K562 (cell line): ENCODE results near the gene MYL12B. TPM values are rescaled to one million over a fixed set of nuclear protein-coding genes. Genes with fewer than 3 reads are reported as not detected.

Experiments
- CHAMP1 ChIP-seq: fragments of 450-650 bp; IDR thresholded peaks from 2 replicates; pipeline ENCODE4 v1.6.1; 2016; ENCODE audit warnings: mild to moderate bottlenecking
- CHD2 ChIP-seq: IDR thresholded peaks from 2 replicates; pipeline ENCODE4 v1.6.1; 2011; ENCODE audit warnings: low read depth, low read length
- E2F6 ChIP-seq, 2 experiments: IDR thresholded peaks; 2 replicates each; pipeline ENCODE4 v1.6.1; 2011; ENCODE audit warnings: borderline replicate concordance in 1 of 2, control low read depth in 1 of 2, low read depth in 1 of 2, low read length in 1 of 2, mild to moderate bottlenecking in 1 of 2, mixed read lengths in 1 of 2, moderate library complexity in 1 of 2; ENCODE audit not compliant: insufficient read depth in 1 of 2, insufficient read length in 1 of 2, poor library complexity in 1 of 2, severe bottlenecking in 1 of 2; ENCODE audit errors: extremely low read depth in 1 of 2
- EP300 ChIP-seq: IDR thresholded peaks from 2 replicates; pipeline ENCODE4 v1.6.1; 2012; ENCODE audit warnings: low read length, improper control_type of control experiment
- FOSL1 ChIP-seq: fragments of 200-800 bp; sonication (Bioruptor generic); conservative IDR thresholded peaks from 2 replicates; pipeline ENCODE4 v1.6.1; 2016; ENCODE audit warnings: missing genetic modification characterization, missing compliant biosample characterization
- HDAC2 ChIP-seq: fragments of 450-650 bp; IDR thresholded peaks from 2 replicates; pipeline ENCODE4 v1.6.1; 2016; ENCODE audit warnings: mild to moderate bottlenecking
- KAT2B ChIP-seq: IDR thresholded peaks from one replicate; pipeline ENCODE4 v1.6.1; 2012; ENCODE audit warnings: low read depth, mild to moderate bottlenecking, control low read depth, inconsistent platforms, low read length, moderate library complexity
- MBD1 ChIP-seq: fragments of 250-450 bp; sonication (Bioruptor Pico); IDR thresholded peaks from 2 replicates; pipeline ENCODE4 v1.8.0; 2022; ENCODE audit warnings: inconsistent platforms
- NCOA4 ChIP-seq: fragments of 450-650 bp; IDR thresholded peaks from 2 replicates; pipeline ENCODE4 v1.6.1; 2018; ENCODE audit warnings: mild to moderate bottlenecking; ENCODE audit not compliant: partially characterized antibody
- NFIX ChIP-seq: fragments of 250-450 bp; sonication (Bioruptor Pico); IDR thresholded peaks from 2 replicates; pipeline ENCODE4 v1.4.0; 2020; ENCODE audit warnings: low read depth, mild to moderate bottlenecking, moderate library complexity
- PRDM10 ChIP-seq: fragments of 450-650 bp; IDR thresholded peaks from 2 replicates; pipeline ENCODE4 v1.6.1; 2018; ENCODE audit not compliant: partially characterized antibody
- PRPF4 ChIP-seq: fragments of 200-400 bp; formaldehyde crosslinking; IDR thresholded peaks from one replicate; pipeline ENCODE4 v1.6.1; 2017; ENCODE audit warnings: low read length, low read depth, mild to moderate bottlenecking; ENCODE audit not compliant: insufficient read depth, poor library complexity, severe bottlenecking
- SPI1 ChIP-seq: IDR thresholded peaks from 2 replicates; pipeline ENCODE4 v1.6.1; 2011; ENCODE audit warnings: low read depth, low read length, control low read depth, borderline replicate concordance
- ZBTB12 ChIP-seq: fragments of 250-450 bp; sonication (Bioruptor Pico); IDR thresholded peaks from 2 replicates; pipeline ENCODE4 v1.4.0; 2020
- ZNF644 ChIP-seq: fragments of 200-800 bp; sonication (Bioruptor generic); IDR thresholded peaks from 2 replicates; pipeline ENCODE4 v1.6.1; 2016; ENCODE audit warnings: low read depth, missing genetic modification characterization, missing compliant biosample characterization
- ZNF717 ChIP-seq: fragments of 250-450 bp; sonication (Bioruptor Pico); IDR thresholded peaks from 2 replicates; pipeline ENCODE4 v1.5.0; 2021
- ZNF77 ChIP-seq: fragments of 250-450 bp; sonication (Bioruptor Pico); IDR thresholded peaks from 2 replicates; pipeline ENCODE4 v1.5.0; 2020
- polyA plus RNA-seq, 8 experiments: library from polyadenylated mRNA; depleted of rRNA in 4 of 8; stranded (reverse) in 5 of 8; unstranded in 3 of 8; fragments of >200 nt; fragmentation: Nextera tagmentation in 2 of 8; fragmentation: Illumina TruSeq in 1 of 8; extraction: Ambion mirVana in 2 of 8; extraction: Trizol in 1 of 8; gene quantifications; 2 replicates each; pipeline versions ENCODE4 v1.2.1 to v1.2.3, GENCODE V29; 2011 to 2014; ENCODE audit warnings: inconsistent platforms in 1 of 8, missing spikeins in 1 of 8
- total RNA-seq, 7 experiments: library from RNA; depleted of rRNA in 6 of 7; stranded (reverse); fragments of >200 nt in 6 of 7; fragmentation: Illumina TruSeq in 2 of 7; extraction: Trizol in 2 of 7; gene quantifications; 2 replicates each; pipeline versions ENCODE4 v1.2.1 to v1.2.3, GENCODE V29; 2011 to 2021; ENCODE audit warnings: low replicate concordance in 1 of 7

The MYL12B gene
- total and polyA plus RNA-seq, 9 of the 15 experiments (the other 6 are each of a cell fraction or from before 2014, with no cell fraction given), result 220 to 995 (median 463) TPM

- TF ChIP-seq FOSL1 (tag) (peak; percentile 37), PRDM10 (peak; percentile 100), NCOA4 (no peak), PRPF4 (no peak), ZNF77 (CRISPR knock-in tag) (no peak), KAT2B (no peak), SPI1 (peak; percentile 71), ZBTB12 (CRISPR knock-in tag) (no peak), CHD2 (no peak), HDAC2 (peak; percentile 69; the same call in 1 of the 2 replicates), EP300 (no peak), ZNF644 (tag) (0 out of 2 replicates have a peak, but pooled peaks have one; percentile 74), ZNF717 (CRISPR knock-in tag) (no peak), NFIX (CRISPR knock-in tag) (no peak), E2F6 (IDR thresholded peaks at IDR 0.05; ENCODE audit: borderline replicate concordance in 1 of 2, extremely low read depth in 1 of 2, insufficient read depth in 1 of 2, insufficient read length in 1 of 2, low read depth in 1 of 2, low read length in 1 of 2, poor library complexity in 1 of 2, severe bottlenecking in 1 of 2) (no peak), CHAMP1 (no peak), MBD1 (CRISPR knock-in tag) (no peak)
Measured at GRCh38 chr18:3261373-3262233, at the start of gene MYL12B (continued).
